ACC112 (cell line): ENCODE results near the gene CDH5.

Experiments
- H2AFZ ChIP-seq: fragments of 200-600 bp; sonication (generic); one replicate; pipeline ENCODE4 v1.6.0; 2017; ENCODE audit warnings: antibody characterized with exemption, low read length; ENCODE audit not compliant: unreplicated experiment
- H3K27ac ChIP-seq: fragments of 200-600 bp; sonication (generic); 2 replicates; pipeline ENCODE4 v1.5.1; 2014; ENCODE audit warnings: low read depth, mild to moderate bottlenecking, antibody characterized with exemption, low read length, moderate library complexity
- H3K27me3 ChIP-seq: fragments of 200-600 bp; sonication (generic); 2 replicates; pipeline ENCODE4 v1.6.1; 2014; ENCODE audit warnings: mild to moderate bottlenecking, antibody characterized with exemption, low read length, moderate library complexity, mixed read lengths; ENCODE audit not compliant: insufficient read depth
- H3K36me3 ChIP-seq: fragments of 200-600 bp; sonication (generic); 2 replicates; pipeline ENCODE4 v1.6.1; 2016; ENCODE audit warnings: mild to moderate bottlenecking, antibody characterized with exemption, low read length, moderate library complexity, mixed read lengths; ENCODE audit not compliant: insufficient read depth
- H3K4me1 ChIP-seq: fragments of 200-600 bp; sonication (generic); one replicate; pipeline ENCODE4 v1.6.1; 2016; ENCODE audit warnings: low read length, mixed read lengths; ENCODE audit not compliant: insufficient read depth, unreplicated experiment, control insufficient read depth
- H3K4me3 ChIP-seq: fragments of 200-600 bp; sonication (generic); 2 replicates; pipeline ENCODE4 v1.5.1; 2014; ENCODE audit warnings: mild to moderate bottlenecking, low read depth, low read length
- H3K79me2 ChIP-seq: fragments of 200-600 bp; sonication (generic); one replicate; pipeline ENCODE4 v1.6.0; 2016; ENCODE audit warnings: low read length; ENCODE audit not compliant: control insufficient read depth, unreplicated experiment, insufficient read depth

CDH5 gene

GRCh38 chr16:66354034-66354909, 12.2 kb upstream of the CDH5 start:
- H2AFZ ChIP-seq: no peak overlapping the region
- peaks cover 48% of the 10 kb centered on the region for H3K27me3 ChIP-seq
- H3K36me3 ChIP-seq: no peaks in the 10 kb centered on the region
- H3K79me2 ChIP-seq: no peaks in the 10 kb centered on the region
- no peaks in the 10 kb centered on the region for H3K4me1 ChIP-seq
- no peak overlapping the region for H3K4me3 ChIP-seq
- H3K27ac ChIP-seq: no peak overlapping the region

- peaks cover 43% of the 10 kb centered on the region for H3K27me3 ChIP-seq
- no peaks in the 10 kb centered on the region for H3K36me3 ChIP-seq
- H2AFZ ChIP-seq: no peak overlapping the region
- H3K4me1 ChIP-seq: no peaks in the 10 kb centered on the region
- H3K4me3 ChIP-seq: no peak overlapping the region
- no peaks in the 10 kb centered on the region for H3K79me2 ChIP-seq
- no peak overlapping the region for H3K27ac ChIP-seq
Measured at GRCh38 chr16:66355526-66355925, 11.0 kb upstream of the CDH5 start.

- no peaks in the 10 kb centered on the region for H3K79me2 ChIP-seq
- no peaks in the 10 kb centered on the region for H3K36me3 ChIP-seq
- H3K4me1 ChIP-seq: no peaks in the 10 kb centered on the region
- no peak overlapping the region for H3K4me3 ChIP-seq
- no peak overlapping the region for H3K27ac ChIP-seq
- no peak overlapping the region for H2AFZ ChIP-seq
- H3K27me3 ChIP-seq: peaks cover 28% of the 10 kb centered on the region
Measured at GRCh38 chr16:66357523-66357928, 9.0 kb upstream of the CDH5 start.

GRCh38 chr16:66358231-66358630, 8.3 kb upstream of the CDH5 start:
- Histone ChIP-seq H2AFZ (no peak overlapping the region), H3K27me3 (peaks cover 21% of the 10 kb centered on the region), H3K4me1 (no peaks in the 10 kb centered on the region), H3K79me2 (no peaks in the 10 kb centered on the region), H3K27ac (no peak overlapping the region), H3K4me3 (no peak overlapping the region), H3K36me3 (no peaks in the 10 kb centered on the region)

- no peaks in the 10 kb centered on the region for H3K79me2 ChIP-seq
- no peak overlapping the region for H3K27ac ChIP-seq
- no peak overlapping the region for H3K4me3 ChIP-seq
- H2AFZ ChIP-seq: no peak overlapping the region
- H3K36me3 ChIP-seq: no peaks in the 10 kb centered on the region
- no peaks in the 10 kb centered on the region for H3K4me1 ChIP-seq
- H3K27me3 ChIP-seq: peaks cover 13% of the 10 kb centered on the region
Measured at GRCh38 chr16:66359012-66359411, 7.5 kb upstream of the CDH5 start.

- H3K36me3 ChIP-seq: no peaks in the 10 kb centered on the region
- H3K4me3 ChIP-seq: no peak overlapping the region
- H2AFZ ChIP-seq: no peak overlapping the region
- H3K79me2 ChIP-seq: no peaks in the 10 kb centered on the region
- H3K27me3 ChIP-seq: peaks cover 4% of the 10 kb centered on the region
- H3K4me1 ChIP-seq: peaks cover 9% of the 10 kb centered on the region
- H3K27ac ChIP-seq: no peak overlapping the region
Measured at GRCh38 chr16:66359811-66360608, 6.5 kb upstream of the CDH5 start.

GRCh38 chr16:66360624-66361324, 5.7 kb upstream of the CDH5 start:
- H3K4me1 ChIP-seq: peaks cover 14% of the 10 kb centered on the region
- H3K27me3 ChIP-seq: peaks cover 3% of the 10 kb centered on the region; the same call in 1 of the 2 replicates
- H3K4me3 ChIP-seq: no peak overlapping the region
- no peaks in the 10 kb centered on the region for H3K79me2 ChIP-seq
- H3K36me3 ChIP-seq: no peaks in the 10 kb centered on the region
- H2AFZ ChIP-seq: no peak overlapping the region
- H3K27ac ChIP-seq: no peak overlapping the region

GRCh38 chr16:66361604-66362135, 4.8 kb upstream of the CDH5 start:
- Histone ChIP-seq H3K4me1 (peaks cover 14% of the 10 kb centered on the region), H3K79me2 (no peaks in the 10 kb centered on the region), H2AFZ (no peak overlapping the region), H3K27ac (no peak overlapping the region), H3K36me3 (no peaks in the 10 kb centered on the region), H3K4me3 (no peak overlapping the region), H3K27me3 (peaks cover 3% of the 10 kb centered on the region; the same call in 1 of the 2 replicates)

GRCh38 chr16:66363211-66363777, 3.2 kb upstream of the CDH5 start:
- H3K27ac ChIP-seq: no peak overlapping the region
- no peaks in the 10 kb centered on the region for H3K36me3 ChIP-seq
- H3K79me2 ChIP-seq: no peaks in the 10 kb centered on the region
- 0 out of 2 replicates have a peak, but pooled peaks cover 3% of the 10 kb centered on the region for H3K27me3 ChIP-seq
- no peak overlapping the region for H3K4me3 ChIP-seq
- H3K4me1 ChIP-seq: peaks cover 14% of the 10 kb centered on the region
- no peak overlapping the region for H2AFZ ChIP-seq
